Fibroblast of pulmonary artery (primary cell): ENCODE results near the gene PCNT.

Experiments used
- DNase-seq: peaks from one replicate; pipeline ENCODE4 v3.0.0-alpha.2; 2010; ENCODE audit warnings: low read depth
- H3K4me3 ChIP-seq: replicated peaks from 2 replicates; pipeline ENCODE4 v1.5.1; 2011; ENCODE audit warnings: low read depth, mild to moderate bottlenecking, control low read depth, low read length, moderate library complexity
- CTCF ChIP-seq: IDR thresholded peaks from 2 replicates; pipeline ENCODE4 v1.5.1; 2011; ENCODE audit warnings: mild to moderate bottlenecking, control low read depth, low read length, inconsistent platforms; ENCODE audit errors: missing control alignments

The PCNT gene

GRCh38 chr21:46347203-46347550 is 23.2 kb downstream of the PCNT start:
- TF ChIP-seq CTCF = no peak
- DNase-seq = no peak
- H3K4me3 ChIP-seq = no peak overlapping the region

GRCh38 chr21:46347791-46348381 is 23.9 kb downstream of the PCNT start:
- peak; percentile 14 for DNase-seq
- no peak overlapping the region for H3K4me3 ChIP-seq
- no peak for TF ChIP-seq CTCF

- DNase-seq = no peak
- no peak overlapping the region for H3K4me3 ChIP-seq
- no peak for TF ChIP-seq CTCF
These were observed 25.3 kb downstream of the PCNT start for GRCh38 chr21:46349134-46349760.

GRCh38 chr21:46350571-46350970 is 26.6 kb downstream of the PCNT start:
- H3K4me3 ChIP-seq = no peak overlapping the region
- DNase-seq = no peak
- TF ChIP-seq CTCF = no peak

- TF ChIP-seq CTCF = no peak
- no peak overlapping the region for H3K4me3 ChIP-seq
- no peak for DNase-seq
These were observed 27.0 kb downstream of the PCNT start for GRCh38 chr21:46350981-46351380.

GRCh38 chr21:46351476-46352163 is 27.7 kb downstream of the PCNT start:
- no peak for DNase-seq
- no peak overlapping the region for H3K4me3 ChIP-seq
- no peak for TF ChIP-seq CTCF
